HG03039 (cell line): ENCODE measurements around the gene ANO8.
"Not testable (repeated sequence)": the region's sequence is repeated elsewhere in the genome, so short reads cannot be mapped to it uniquely, and the experiment has no call there.

Experiments used
- ATAC-seq: cut with Tn5 transposase; IDR thresholded peaks from one replicate; pipeline ENCODE4 v1.9.1; 2021; ENCODE audit warnings: mild to moderate bottlenecking, moderate library complexity; ENCODE audit not compliant: unreplicated experiment

The ANO8 gene

GRCh38 chr19:17292301-17293074 is 42.2 kb downstream of the ANO8 start:
- ATAC-seq: peak; percentile 66

DNA sequence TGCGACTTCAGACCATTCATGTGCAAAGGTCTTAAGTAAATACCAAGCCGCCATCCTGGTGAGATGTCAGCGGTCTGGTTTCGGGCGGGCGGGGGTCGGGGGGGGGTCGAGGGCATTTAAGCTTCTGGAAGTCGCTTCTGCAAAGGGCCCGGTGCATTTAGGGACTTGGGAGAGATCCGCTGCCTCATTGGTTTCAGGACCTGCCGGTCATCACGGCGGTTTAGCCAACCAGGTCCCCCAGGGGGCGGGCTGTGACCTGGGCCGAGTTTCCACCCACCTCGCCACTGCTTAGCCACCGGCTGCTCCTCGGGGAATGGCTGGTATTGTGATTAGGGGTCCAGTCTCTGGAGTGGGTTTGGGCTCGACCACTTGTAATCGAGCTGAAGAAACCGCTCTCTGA is 45.2 kb downstream of the ANO8 start:
- no peak for ATAC-seq

DNA sequence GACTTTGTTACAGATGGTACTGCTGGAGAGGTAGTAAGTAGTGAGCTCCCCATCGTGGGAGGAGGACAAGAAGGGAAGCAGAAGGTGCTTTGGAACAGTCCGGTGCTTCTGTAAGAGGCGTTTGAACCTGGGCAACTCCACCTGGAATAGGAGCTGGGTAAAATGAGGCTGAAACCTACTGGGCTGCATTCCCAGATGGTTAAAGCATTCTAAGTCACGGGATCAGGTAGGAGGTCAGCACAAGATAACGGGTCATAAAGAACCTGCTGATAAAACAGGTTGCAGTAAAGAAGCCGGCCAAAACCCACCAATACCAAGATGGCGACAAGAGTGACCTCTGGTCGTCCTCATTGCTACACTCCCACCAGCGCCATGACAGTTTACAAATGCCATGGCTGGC is 47.9 kb downstream of the ANO8 start:
- ATAC-seq: no peak

DNA sequence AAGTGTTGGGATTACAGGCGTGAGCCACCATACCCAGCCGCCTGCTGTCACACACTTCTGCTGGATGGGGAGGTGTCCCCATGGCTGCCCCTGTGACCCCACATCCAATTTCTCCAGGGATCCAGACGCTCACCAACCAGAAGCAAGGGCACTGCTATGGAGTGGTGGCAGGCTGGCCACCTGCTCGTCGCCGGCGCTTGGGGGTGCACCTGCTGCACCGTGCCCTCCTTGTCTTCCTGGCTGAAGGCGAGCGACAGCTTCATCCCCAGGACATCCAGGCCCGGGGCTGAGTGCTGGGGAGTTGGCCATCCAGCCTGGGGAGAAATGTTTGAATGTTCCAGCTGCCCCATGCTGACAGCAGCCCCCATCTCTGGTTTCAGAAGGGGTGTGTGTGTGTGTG is 48.4 kb downstream of the ANO8 start:
- no peak for ATAC-seq

- ATAC-seq: no peak
Measured at GRCh38 chr19:17285415-17286135, 49.1 kb downstream of the ANO8 start.

GRCh38 chr19:17283504-17283996 is 51.1 kb downstream of the ANO8 start:
- no peak for ATAC-seq

DNA sequence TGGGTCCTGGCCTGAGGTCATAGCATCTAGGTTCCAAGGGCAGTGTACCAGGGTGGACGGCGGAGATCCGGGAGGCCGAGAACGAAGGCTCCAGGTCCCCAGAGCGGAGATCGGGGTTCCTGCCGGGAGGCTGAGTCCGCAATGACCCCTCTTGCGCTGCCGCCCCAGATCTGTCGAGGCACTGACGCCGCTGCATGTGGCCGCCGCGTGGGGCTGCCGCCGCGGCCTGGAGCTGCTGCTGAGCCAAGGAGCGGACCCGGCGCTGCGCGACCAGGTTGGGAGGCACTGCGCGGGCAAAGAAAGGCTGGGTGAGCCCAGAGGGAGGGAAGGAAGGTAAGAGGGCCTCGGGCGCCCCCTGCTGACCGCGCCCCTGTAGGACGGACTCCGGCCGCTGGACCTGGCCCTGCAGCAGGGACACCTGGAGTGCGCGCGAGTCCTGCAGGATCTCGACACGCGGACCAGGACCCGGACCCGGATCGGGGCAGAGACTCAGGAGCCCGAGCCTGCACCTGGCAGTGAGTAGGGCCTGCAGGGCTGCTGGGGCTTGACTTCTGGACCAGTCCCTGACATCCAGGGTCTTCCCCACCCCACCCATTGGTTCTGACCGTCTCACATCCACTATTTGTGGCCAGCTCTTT is 52.0 kb downstream of the ANO8 start:
- peak; percentile 50 for ATAC-seq

DNA sequence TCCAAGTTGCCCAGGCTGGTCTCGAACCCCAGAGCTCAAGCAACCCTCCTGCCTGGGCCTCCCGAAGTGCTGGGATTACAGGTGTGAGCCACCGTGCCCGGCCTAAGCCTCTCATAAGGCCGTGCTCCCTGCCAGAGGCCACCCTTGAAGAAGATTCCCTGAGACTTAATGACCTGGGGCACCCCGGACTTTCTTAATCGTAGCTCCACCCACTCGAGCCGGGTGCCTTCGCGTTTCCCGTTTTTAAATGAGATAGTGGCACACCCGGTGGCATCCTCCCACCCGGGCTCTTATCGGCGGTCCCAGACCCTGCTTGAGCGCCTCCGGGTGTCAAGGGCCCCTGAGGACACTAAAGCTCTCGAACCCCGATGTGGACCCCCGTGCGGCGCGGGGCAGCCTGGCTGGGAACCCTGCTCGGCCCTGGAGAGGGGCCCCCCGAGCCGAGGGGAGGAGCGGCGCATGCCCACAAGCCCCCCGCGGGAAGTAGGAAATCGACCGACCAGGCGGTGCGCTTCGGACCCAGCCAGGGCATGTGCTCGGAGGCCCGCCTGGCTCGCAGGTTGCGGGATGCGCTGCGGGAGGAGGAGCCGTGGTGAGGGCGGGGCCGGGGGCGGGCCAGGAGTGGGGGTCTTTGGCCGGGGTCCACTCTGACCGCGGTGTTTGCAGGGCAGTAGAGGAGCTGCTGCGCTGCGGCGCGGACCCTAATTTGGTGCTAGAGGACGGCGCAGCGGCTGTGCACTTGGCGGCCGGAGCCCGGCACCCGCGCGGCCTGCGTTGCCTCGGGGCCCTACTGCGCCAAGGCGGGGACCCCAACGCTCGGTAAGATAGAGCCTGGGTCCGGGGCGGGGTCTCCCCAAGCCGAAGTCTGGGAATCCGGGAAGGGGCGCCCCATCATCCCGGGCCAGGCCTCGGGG is 53.0 kb downstream of the ANO8 start, which contains the start of gene ANKLE1:
TSS of gene ANKLE1 (plus strand) at position 511 of the 914 bp plus-strand sequence. CDS start at position 531, 20 bp downstream.
- peak; percentile 34 for ATAC-seq

DNA sequence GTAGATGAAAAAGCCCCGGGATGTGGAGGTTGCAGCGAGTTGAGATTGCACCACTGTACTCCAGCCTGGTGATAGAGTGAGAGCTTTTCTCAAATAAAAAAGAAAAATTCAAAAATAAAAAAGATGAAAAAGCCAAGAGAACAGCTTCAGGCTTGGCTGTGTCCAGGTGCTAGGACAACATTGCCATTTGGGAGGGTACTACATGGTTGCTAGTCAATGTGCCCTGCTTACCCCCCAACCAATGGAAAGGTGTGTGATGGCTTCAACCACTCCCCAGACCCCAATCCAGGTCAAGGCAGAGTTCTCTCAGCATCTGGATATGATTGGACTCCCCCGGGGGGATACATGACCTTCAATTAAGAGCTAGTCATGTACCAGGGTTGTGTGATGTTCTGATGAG is 55.2 kb downstream of the ANO8 start:
- ATAC-seq: no peak

GRCh38 chr19:17275441-17276175 is 59.0 kb downstream of the ANO8 start:
- ATAC-seq: no peak

DNA sequence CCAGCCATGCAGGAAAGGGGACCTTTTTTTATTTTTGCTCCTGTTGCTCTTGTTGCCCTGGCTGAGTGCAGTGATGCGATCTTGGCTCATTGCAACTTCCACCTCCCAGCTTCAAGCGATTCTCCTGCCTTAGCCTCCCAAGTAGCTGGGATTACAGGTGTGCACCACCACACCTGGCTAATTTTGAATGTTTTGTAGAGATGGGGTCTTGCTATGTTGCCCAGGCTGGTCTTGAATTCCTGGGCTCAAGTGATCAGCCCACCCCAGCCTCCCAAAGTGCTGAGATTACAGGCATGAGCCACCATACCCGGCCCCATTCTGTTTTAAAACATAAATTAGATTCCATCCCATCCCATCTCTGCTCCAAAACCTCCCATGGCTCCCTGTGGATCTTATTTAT is 59.8 kb downstream of the ANO8 start:
- ATAC-seq: not testable (repeated sequence)
